ENCODE results near the gene HARS1. TPM values are rescaled to one million over a fixed set of nuclear protein-coding genes. Genes with fewer than 3 reads are reported as not detected.

The HARS1 gene
- total and polyA plus RNA-seq, 2 of the 13 experiments (the other 11 are each of a cell fraction or from before 2014, with no cell fraction given) = 36.9 to 66.2 TPM

DNA sequence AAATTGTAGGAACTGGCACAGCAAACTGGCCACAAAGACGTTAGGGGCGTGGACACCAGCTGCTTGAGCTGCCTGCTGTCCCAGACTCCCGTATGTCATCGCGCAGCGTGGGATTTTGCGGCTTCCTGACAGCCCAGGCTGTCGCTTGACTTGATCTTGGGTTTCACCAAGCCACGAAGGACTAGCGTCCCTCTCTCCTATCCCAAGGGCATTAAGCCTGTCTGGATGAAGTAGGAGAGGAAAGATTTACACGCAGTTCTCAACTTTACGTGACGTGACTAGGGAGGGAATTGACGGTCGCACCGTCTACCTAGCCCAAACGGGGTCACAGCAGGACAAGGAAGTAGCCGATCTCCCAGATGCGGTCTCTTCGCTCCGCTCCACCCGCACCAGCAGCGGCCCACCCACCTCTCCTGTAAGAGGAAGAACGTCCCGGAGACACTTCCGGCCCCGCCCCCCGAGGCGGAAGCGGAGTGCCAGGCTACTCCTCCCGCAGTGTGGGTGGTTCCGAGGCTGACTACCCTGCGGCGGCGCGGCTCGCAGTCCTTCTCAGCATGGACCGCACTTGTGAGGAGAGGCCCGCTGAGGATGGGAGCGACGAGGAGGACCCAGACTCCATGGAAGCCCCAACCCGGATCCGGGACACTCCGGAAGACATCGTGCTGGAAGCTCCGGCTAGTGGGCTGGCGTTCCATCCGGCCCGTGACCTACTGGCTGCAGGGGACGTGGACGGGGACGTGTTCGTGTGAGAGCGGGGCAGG is 26.6 kb downstream of the HARS1 start, which contains the start of gene WDR55 (continued):
- TF ChIP-seq, protein P1, sequence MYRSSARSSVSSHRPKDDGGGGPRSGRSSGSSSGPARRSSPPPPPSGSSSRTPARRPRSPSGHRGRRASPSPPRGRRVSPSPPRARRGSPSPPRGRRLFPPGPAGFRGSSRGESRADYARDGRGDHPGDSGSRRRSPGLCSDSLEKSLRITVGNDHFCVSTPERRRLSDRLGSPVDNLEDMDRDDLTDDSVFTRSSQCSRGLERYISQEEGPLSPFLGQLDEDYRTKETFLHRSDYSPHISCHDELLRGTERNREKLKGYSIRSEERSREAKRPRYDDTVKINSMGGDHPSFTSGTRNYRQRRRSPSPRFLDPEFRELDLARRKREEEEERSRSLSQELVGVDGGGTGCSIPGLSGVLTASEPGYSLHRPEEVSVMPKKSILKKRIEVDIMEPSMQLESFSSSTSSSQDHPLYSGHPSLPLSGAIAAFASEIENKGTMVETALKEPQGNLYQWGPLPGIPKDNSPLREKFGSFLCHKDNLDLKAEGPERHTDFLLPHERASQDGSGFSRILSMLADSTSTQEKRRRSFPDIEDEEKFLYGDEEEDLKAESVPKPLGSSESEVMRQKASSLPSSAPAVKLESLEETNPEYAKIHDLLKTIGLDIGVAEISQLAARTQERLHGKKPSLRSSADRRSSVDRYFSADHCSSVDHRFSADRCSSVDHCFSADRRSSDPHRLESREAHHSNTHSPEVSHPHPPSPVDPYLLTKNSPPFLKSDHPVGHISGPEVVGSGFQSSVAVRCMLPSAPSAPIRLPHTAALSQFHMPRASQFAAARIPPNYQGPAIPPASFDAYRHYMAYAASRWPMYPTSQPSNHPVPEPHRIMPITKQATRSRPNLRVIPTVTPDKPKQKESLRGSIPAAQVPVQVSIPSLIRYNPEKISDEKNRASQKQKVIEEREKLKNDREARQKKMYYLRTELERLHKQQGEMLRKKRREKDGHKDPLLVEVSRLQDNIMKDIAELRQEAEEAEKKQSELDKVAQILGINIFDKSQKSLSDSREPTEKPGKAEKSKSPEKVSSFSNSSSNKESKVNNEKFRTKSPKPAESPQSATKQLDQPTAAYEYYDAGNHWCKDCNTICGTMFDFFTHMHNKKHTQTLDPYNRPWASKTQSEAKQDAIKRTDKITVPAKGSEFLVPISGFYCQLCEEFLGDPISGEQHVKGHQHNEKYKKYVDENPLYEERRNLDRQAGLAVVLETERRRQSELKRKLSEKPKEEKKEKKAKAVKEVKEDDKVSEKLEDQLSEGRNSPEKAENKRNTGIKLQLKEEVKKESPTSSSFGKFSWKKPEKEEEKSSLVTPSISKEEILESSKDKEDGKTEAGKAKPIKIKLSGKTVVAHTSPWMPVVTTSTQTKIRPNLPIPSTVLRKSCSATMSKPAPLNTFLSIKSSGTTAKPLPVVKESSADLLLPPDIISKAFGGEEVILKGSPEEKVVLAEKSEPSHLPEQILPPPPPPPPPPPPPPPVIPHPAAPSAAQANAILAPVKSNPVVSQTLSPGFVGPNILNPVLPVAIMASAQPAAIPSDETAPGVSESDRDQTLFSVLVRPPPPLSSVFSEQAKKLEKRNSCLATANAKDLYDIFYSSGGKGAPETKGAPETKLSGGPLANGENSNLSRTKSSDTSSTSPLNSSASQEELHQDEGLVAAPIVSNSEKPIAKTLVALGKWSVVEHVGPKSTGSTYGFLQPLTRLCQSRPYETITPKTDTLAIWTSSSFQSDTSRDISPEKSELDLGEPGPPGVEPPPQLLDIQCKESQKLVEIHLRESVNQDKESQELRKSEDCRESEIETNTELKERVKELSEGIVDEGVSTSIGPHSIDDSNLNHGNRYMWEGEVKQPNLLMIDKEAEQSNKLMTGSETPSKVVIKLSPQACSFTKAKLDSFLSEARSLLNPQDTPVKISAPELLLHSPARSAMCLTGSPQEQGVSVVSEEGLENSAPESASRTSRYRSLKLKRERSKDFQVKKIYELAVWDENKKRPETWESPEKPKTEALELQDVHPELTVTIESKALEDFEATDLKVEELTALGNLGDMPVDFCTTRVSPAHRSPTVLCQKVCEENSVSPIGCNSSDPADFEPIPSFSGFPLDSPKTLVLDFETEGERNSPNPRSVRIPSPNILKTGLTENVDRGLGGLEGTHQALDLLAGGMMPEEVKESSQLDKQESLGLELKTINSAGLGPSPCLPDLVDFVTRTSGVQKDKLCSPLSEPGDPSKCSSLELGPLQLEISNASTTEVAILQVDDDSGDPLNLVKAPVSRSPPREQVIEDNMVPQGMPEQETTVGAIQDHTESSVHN (CRISPR knock-in tag; IDR thresholded peaks at IDR 0.05) = no peak
- TF ChIP-seq TEAD3 (CRISPR knock-in tag; optimal IDR thresholded peaks at IDR 0.05; ENCODE audit: borderline replicate concordance) (peak; percentile 74), RAD21 (CRISPR knock-in tag; IDR thresholded peaks at IDR 0.05) (peak; percentile 55), CREM (IDR thresholded peaks at IDR 0.05) (0 out of 2 replicates have a peak, but pooled peaks have one; percentile 35), CREM (CRISPR knock-in tag; IDR thresholded peaks at IDR 0.05) (no peak), SMAD9 (CRISPR knock-in tag; IDR thresholded peaks at IDR 0.05) (no peak), SOX6 (IDR thresholded peaks at IDR 0.05) (no peak), SOX6 (CRISPR knock-in tag; IDR thresholded peaks at IDR 0.05) (peak; percentile 60; the same call in 1 of the 2 replicates), BRD4 (CRISPR knock-in tag; IDR thresholded peaks at IDR 0.05) (no peak), KAT2B (IDR thresholded peaks at IDR 0.05; ENCODE audit: borderline replicate concordance, low read depth, low read length) (no peak)
- TF ChIP-seq, protein P2, sequence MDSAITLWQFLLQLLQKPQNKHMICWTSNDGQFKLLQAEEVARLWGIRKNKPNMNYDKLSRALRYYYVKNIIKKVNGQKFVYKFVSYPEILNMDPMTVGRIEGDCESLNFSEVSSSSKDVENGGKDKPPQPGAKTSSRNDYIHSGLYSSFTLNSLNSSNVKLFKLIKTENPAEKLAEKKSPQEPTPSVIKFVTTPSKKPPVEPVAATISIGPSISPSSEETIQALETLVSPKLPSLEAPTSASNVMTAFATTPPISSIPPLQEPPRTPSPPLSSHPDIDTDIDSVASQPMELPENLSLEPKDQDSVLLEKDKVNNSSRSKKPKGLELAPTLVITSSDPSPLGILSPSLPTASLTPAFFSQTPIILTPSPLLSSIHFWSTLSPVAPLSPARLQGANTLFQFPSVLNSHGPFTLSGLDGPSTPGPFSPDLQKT (CRISPR knock-in tag; IDR thresholded peaks at IDR 0.05; ENCODE audit: borderline replicate concordance) = 0 out of 2 replicates have a peak, but pooled peaks have one; percentile 33
- TF ChIP-seq, protein P3, sequence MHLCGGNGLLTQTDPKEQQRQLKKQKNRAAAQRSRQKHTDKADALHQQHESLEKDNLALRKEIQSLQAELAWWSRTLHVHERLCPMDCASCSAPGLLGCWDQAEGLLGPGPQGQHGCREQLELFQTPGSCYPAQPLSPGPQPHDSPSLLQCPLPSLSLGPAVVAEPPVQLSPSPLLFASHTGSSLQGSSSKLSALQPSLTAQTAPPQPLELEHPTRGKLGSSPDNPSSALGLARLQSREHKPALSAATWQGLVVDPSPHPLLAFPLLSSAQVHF (CRISPR knock-in tag; IDR thresholded peaks at IDR 0.05) = peak; percentile 51; the same call in 1 of the 2 replicates
- TF ChIP-seq, protein P4, sequence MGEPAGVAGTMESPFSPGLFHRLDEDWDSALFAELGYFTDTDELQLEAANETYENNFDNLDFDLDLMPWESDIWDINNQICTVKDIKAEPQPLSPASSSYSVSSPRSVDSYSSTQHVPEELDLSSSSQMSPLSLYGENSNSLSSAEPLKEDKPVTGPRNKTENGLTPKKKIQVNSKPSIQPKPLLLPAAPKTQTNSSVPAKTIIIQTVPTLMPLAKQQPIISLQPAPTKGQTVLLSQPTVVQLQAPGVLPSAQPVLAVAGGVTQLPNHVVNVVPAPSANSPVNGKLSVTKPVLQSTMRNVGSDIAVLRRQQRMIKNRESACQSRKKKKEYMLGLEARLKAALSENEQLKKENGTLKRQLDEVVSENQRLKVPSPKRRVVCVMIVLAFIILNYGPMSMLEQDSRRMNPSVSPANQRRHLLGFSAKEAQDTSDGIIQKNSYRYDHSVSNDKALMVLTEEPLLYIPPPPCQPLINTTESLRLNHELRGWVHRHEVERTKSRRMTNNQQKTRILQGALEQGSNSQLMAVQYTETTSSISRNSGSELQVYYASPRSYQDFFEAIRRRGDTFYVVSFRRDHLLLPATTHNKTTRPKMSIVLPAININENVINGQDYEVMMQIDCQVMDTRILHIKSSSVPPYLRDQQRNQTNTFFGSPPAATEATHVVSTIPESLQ (CRISPR knock-in tag; conservative IDR thresholded peaks at IDR 0.05) = no peak
- TF ChIP-seq, protein P5, sequence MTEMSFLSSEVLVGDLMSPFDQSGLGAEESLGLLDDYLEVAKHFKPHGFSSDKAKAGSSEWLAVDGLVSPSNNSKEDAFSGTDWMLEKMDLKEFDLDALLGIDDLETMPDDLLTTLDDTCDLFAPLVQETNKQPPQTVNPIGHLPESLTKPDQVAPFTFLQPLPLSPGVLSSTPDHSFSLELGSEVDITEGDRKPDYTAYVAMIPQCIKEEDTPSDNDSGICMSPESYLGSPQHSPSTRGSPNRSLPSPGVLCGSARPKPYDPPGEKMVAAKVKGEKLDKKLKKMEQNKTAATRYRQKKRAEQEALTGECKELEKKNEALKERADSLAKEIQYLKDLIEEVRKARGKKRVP (CRISPR knock-in tag; IDR thresholded peaks at IDR 0.05) = 0 out of 4 replicates have a peak, but pooled peaks of 1 of the 2 experiments have one; percentile 52
